ENCODE results near the gene NARS2. TPM values are rescaled to one million over a fixed set of nuclear protein-coding genes. Genes with fewer than 3 reads are reported as not detected.
A peak's percentile ranks its signal among the peaks of the same experiment; 100 is the strongest.

The NARS2 gene
- total and polyA plus RNA-seq, 9 of the 15 experiments (the other 6 are each of a cell fraction or from before 2014, with no cell fraction given), result 26.8 to 48.0 (median 34.2) TPM

DNA sequence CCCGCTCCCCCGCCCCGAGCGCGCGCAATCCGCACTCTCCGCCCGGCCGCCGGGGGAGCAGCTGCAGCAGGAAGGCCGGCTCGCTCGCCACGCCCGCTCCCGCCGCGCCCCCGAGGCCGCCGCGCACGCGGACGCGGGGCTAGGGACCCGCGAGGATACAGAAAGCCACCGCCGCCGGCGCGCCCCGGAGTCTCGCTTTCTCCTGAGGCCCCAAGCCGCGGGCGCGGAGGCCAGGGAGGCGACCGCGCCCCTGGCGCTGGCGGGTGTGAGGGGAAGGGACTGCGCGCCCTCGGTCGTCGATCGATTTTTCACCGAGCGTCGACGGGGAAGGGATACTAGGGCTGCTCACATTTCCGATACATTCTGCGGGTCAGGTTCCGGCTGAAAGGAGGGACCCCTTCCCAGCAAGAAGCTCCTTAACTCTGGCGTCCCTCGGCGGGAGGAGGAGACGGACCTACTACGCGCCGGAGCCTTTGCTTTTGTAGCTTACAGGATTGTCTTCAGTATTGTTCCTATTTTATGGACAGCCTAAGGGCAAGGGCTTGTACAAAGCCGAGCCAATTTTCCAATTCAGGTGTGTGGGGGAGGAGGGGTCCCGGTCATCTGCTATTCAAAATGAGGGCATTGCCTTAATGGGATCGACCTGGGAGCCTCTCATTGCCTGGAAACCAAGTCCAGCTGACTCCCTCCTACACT is 156.6 kb downstream of the NARS2 start (continued):
- TF ChIP-seq SP1 (CRISPR knock-in tag; IDR thresholded peaks at IDR 0.05) (peak; percentile 51; the same call in 1 of the 2 replicates), ZNF449 (CRISPR knock-in tag; IDR thresholded peaks at IDR 0.05) (no peak), YY1 (IDR thresholded peaks at IDR 0.05; ENCODE audit: borderline replicate concordance in 1 of 3, control insufficient read depth in 1 of 3, extremely low read depth in 1 of 3, insufficient read depth in 3 of 3, insufficient read length in 1 of 3, insufficient replicate concordance in 2 of 3, low read depth in 1 of 3, low read length in 2 of 3) (peak in 1 of 3 experiments; percentile 35), L3MBTL2 (IDR thresholded peaks at IDR 0.05) (peak; percentile 96), HNRNPLL (IDR thresholded peaks at IDR 0.05; ENCODE audit: low read depth, low read length, poor library complexity, severe bottlenecking) (peak; percentile 72), CBX3 (IDR thresholded peaks at IDR 0.05; ENCODE audit: borderline replicate concordance in 1 of 2, low read length in 2 of 2) (0 out of 3 replicates have a peak, but pooled peaks of 1 of the 2 experiments have one; percentile 10), TBP (optimal IDR thresholded peaks at IDR 0.05; ENCODE audit: low read depth, low read length) (no peak), ZNF644 (tag; IDR thresholded peaks at IDR 0.05; ENCODE audit: low read depth) (peak; percentile 97; the same call in 1 of the 2 replicates), KDM5B (IDR thresholded peaks at IDR 0.05; ENCODE audit: insufficient replicate concordance, low read depth, low read length) (no peak), REST (IDR thresholded peaks at IDR 0.05; ENCODE audit: borderline replicate concordance) (peak; percentile 37; the same call in 1 of the 2 replicates), REST (CRISPR knock-in tag; IDR thresholded peaks at IDR 0.05; ENCODE audit: low read depth) (no peak), XRCC4 (IDR thresholded peaks at IDR 0.05; ENCODE audit: extremely low read depth, insufficient read depth, insufficient read length) (no peak), CTBP1 (IDR thresholded peaks at IDR 0.05; ENCODE audit: borderline replicate concordance) (peak; percentile 93), POLR2A (conservative IDR thresholded peaks at IDR 0.05) (peak; percentile 72)
- TF ChIP-seq, protein P1, sequence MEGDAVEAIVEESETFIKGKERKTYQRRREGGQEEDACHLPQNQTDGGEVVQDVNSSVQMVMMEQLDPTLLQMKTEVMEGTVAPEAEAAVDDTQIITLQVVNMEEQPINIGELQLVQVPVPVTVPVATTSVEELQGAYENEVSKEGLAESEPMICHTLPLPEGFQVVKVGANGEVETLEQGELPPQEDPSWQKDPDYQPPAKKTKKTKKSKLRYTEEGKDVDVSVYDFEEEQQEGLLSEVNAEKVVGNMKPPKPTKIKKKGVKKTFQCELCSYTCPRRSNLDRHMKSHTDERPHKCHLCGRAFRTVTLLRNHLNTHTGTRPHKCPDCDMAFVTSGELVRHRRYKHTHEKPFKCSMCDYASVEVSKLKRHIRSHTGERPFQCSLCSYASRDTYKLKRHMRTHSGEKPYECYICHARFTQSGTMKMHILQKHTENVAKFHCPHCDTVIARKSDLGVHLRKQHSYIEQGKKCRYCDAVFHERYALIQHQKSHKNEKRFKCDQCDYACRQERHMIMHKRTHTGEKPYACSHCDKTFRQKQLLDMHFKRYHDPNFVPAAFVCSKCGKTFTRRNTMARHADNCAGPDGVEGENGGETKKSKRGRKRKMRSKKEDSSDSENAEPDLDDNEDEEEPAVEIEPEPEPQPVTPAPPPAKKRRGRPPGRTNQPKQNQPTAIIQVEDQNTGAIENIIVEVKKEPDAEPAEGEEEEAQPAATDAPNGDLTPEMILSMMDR (IDR thresholded peaks at IDR 0.05 in 2 of 3, conservative IDR thresholded peaks at IDR 0.05 in 1 of 3; ENCODE audit: insufficient read depth in 2 of 3, low read depth in 1 of 3, low read length in 3 of 3), result peak in 2 of 3 experiments; percentile 12 to 38; a peak in 2 of 6 replicates

Measured in K562 (cell line).